GM12878 (cell line): ENCODE results near the gene PGBD4. TPM values are rescaled to one million over a fixed set of nuclear protein-coding genes. Genes with fewer than 3 reads are reported as not detected.

ENCODE experiments used
- BCLAF1 ChIP-seq: fragments of 450-650 bp; IDR thresholded peaks from 2 replicates; pipeline ENCODE4 v1.6.1; 2017; ENCODE audit warnings: antibody characterized with exemption, mild to moderate bottlenecking, moderate library complexity
- BHLHE40 ChIP-seq, 2 experiments: fragments of 450-650 bp in 1 of 2; IDR thresholded peaks; 2 replicates each; pipeline ENCODE4 v1.6.1; 2011 to 2017; ENCODE audit warnings: low read depth in 2 of 2, borderline replicate concordance in 1 of 2, improper control_type of control experiment in 1 of 2, low read length in 1 of 2, mild to moderate bottlenecking in 1 of 2
- CEBPB ChIP-seq, 2 experiments: fragments of 150-350 bp in 1 of 2; IDR thresholded peaks; 2 replicates each; pipeline ENCODE4 v1.6.1; 2012 to 2014; ENCODE audit warnings: low read depth in 2 of 2, low read length in 2 of 2, borderline replicate concordance in 1 of 2, inconsistent platforms in 1 of 2
- EED ChIP-seq: sonication (generic); IDR thresholded peaks from 2 replicates; pipeline ENCODE4 v1.6.1; 2016; ENCODE audit warnings: antibody characterized with exemption, low read depth
- HDAC2 ChIP-seq: fragments of 200-600 bp; sonication (generic); IDR thresholded peaks from 2 replicates; pipeline ENCODE4 v1.6.1; 2017
- MEF2B ChIP-seq: fragments of 450-650 bp; IDR thresholded peaks from 2 replicates; pipeline ENCODE4 v1.6.1; 2018; ENCODE audit warnings: mild to moderate bottlenecking, moderate library complexity; ENCODE audit not compliant: partially characterized antibody, poor library complexity, severe bottlenecking
- NRF1 ChIP-seq: conservative IDR thresholded peaks from 2 replicates; pipeline ENCODE4 v1.6.1; 2011; ENCODE audit warnings: mild to moderate bottlenecking, low read depth, low read length, improper control_type of control experiment
- PAX8 ChIP-seq: fragments of 450-650 bp; IDR thresholded peaks from 2 replicates; pipeline ENCODE4 v1.6.1; 2017; ENCODE audit warnings: mild to moderate bottlenecking, moderate library complexity
- RB1 ChIP-seq: fragments of 450-650 bp; formaldehyde crosslinking; IDR thresholded peaks from 2 replicates; pipeline ENCODE4 v1.6.1; 2017; ENCODE audit warnings: mild to moderate bottlenecking, borderline replicate concordance
- RBBP5 ChIP-seq: fragments of 200-600 bp; sonication (generic); conservative IDR thresholded peaks from 2 replicates; pipeline ENCODE4 v1.6.1; 2016
- RELB ChIP-seq: fragments of 450-650 bp; IDR thresholded peaks from 2 replicates; pipeline ENCODE4 v1.6.1; 2017; ENCODE audit warnings: low read depth, mild to moderate bottlenecking, moderate library complexity
- RUNX3 ChIP-seq: IDR thresholded peaks from 2 replicates; pipeline ENCODE4 v1.6.1; 2012; ENCODE audit warnings: low read length, inconsistent platforms
- SMAD5 ChIP-seq: IDR thresholded peaks from 2 replicates; pipeline ENCODE4 v1.6.1; 2016; ENCODE audit warnings: antibody characterized with exemption, low read depth
- SMC3 ChIP-seq: IDR thresholded peaks from 2 replicates; pipeline ENCODE4 v1.6.1; 2011; ENCODE audit warnings: low read length, improper control_type of control experiment, borderline replicate concordance
- SUPT20H ChIP-seq: IDR thresholded peaks from 2 replicates; pipeline ENCODE4 v1.6.1; 2011; ENCODE audit warnings: low read depth, mild to moderate bottlenecking, low read length, moderate library complexity, borderline replicate concordance; ENCODE audit not compliant: control insufficient read depth
- TBL1XR1 ChIP-seq: IDR thresholded peaks from 2 replicates; pipeline ENCODE4 v1.6.1; 2012; ENCODE audit warnings: low read depth, low read length, improper control_type of control experiment
- USF2 ChIP-seq: IDR thresholded peaks from 2 replicates; pipeline ENCODE4 v1.6.1; 2011; ENCODE audit warnings: low read depth, low read length, improper control_type of control experiment, borderline replicate concordance
- ZBTB40 ChIP-seq: fragments of 450-650 bp; IDR thresholded peaks from 2 replicates; pipeline ENCODE4 v1.6.1; 2016; ENCODE audit warnings: mild to moderate bottlenecking, moderate library complexity, borderline replicate concordance
- ZNF24 ChIP-seq: fragments of 450-650 bp; IDR thresholded peaks from 2 replicates; pipeline ENCODE4 v1.6.1; 2017; ENCODE audit warnings: antibody characterized with exemption, mild to moderate bottlenecking
- polyA plus RNA-seq, 11 experiments: library from polyadenylated mRNA; depleted of rRNA in 4 of 11; unstranded in 6 of 11; stranded (reverse) in 5 of 11; fragments of >200 nt; fragmentation: Nextera tagmentation in 4 of 11; fragmentation: Illumina TruSeq in 1 of 11; extraction: Ambion mirVana in 4 of 11; extraction: Trizol in 1 of 11; gene quantifications; 1 replicate in 1 of 11; 2 replicates in 10 of 11; pipeline versions ENCODE4 v1.2.1 to v1.2.3, GENCODE V29; 2011 to 2016; ENCODE audit warnings: inconsistent platforms in 2 of 11, missing spikeins in 2 of 11, low read depth in 1 of 11
- total RNA-seq, 4 experiments: library from RNA; depleted of rRNA in 3 of 4; stranded (reverse); fragments of >200 nt in 3 of 4; fragmentation: Illumina TruSeq in 1 of 4; extraction: Trizol in 1 of 4; gene quantifications; 2 replicates each; pipeline versions ENCODE4 v1.2.1 to v1.2.3, GENCODE V29; 2013 to 2021

The PGBD4 gene
- total and polyA plus RNA-seq, 10 of the 15 experiments (the other 5 are each of a cell fraction or from before 2014, with no cell fraction given), result 1.2 to 5.8 (median 2.8) TPM

GRCh38 chr15:34122771-34123183 lies 20.9 kb downstream of the PGBD4 start (continued):
- TF ChIP-seq BCLAF1 (no peak), MEF2B (peak; percentile 91), ZNF24 (no peak), PAX8 (no peak), RELB (no peak), RB1 (no peak), NRF1 (no peak), HDAC2 (no peak), ZBTB40 (no peak), CEBPB (IDR thresholded peaks at IDR 0.05; ENCODE audit: borderline replicate concordance in 1 of 2, low read depth in 2 of 2, low read length in 2 of 2) (no peak), SMAD5 (no peak), SMC3 (no peak), EED (no peak), SUPT20H (no peak), USF2 (no peak), BHLHE40 (IDR thresholded peaks at IDR 0.05; ENCODE audit: borderline replicate concordance in 1 of 2, low read depth in 2 of 2, low read length in 1 of 2) (peak; percentile 25 to 41; a peak in 3 of 4 replicates), RUNX3 (peak; percentile 66), RBBP5 (no peak), TBL1XR1 (no peak)
